Activated naive CD8-positive, alpha-beta T cell treated with anti-CD3 and anti-CD28 coated beads for 36 hours (primary cell): ENCODE measurements around the gene POTEM. TPM values are rescaled to one million over a fixed set of nuclear protein-coding genes. Genes with fewer than 3 reads are reported as not detected.
"Not testable (repeated sequence)": the region's sequence is repeated elsewhere in the genome, so short reads cannot be mapped to it uniquely, and the experiment has no call there.

Experiments
- DNase-seq: peaks from one replicate; pipeline ENCODE4 v3.0.0; 2021
- H3K27ac Mint-ChIP-seq: one replicate; pipeline ENCODE4 v1.8.0; 2022; ENCODE audit warnings: mild to moderate bottlenecking, moderate library complexity, mixed read lengths
- H3K27me3 Mint-ChIP-seq: one replicate; pipeline ENCODE4 v1.8.0; 2022; ENCODE audit warnings: mild to moderate bottlenecking, mixed read lengths
- H3K36me3 Mint-ChIP-seq: one replicate; pipeline ENCODE4 v1.8.0; 2021; ENCODE audit warnings: mild to moderate bottlenecking, mixed read lengths
- H3K4me1 Mint-ChIP-seq: one replicate; pipeline ENCODE4 v1.8.0; 2021; ENCODE audit warnings: mixed read lengths
- H3K4me3 Mint-ChIP-seq: one replicate; pipeline ENCODE4 v1.8.0; 2022; ENCODE audit warnings: mild to moderate bottlenecking, moderate library complexity, mixed read lengths
- H3K9me3 Mint-ChIP-seq: one replicate; pipeline ENCODE4 v1.8.0; 2022; ENCODE audit warnings: mixed read lengths
- total RNA-seq, 2 experiments: library from RNA; stranded (reverse); gene quantifications; one replicate each; pipeline ENCODE4 v1.2.3, GENCODE V29; 2021

POTEM gene
- total RNA-seq, 2 experiments from 2014 or later, result not detected

- not testable (repeated sequence) for H3K4me1 Mint-ChIP-seq, H3K27ac Mint-ChIP-seq, H3K9me3 Mint-ChIP-seq, H3K27me3 Mint-ChIP-seq, H3K36me3 Mint-ChIP-seq, H3K4me3 Mint-ChIP-seq, DNase-seq
Measured at GRCh38 chr14:19011703-19012102, 44.5 kb downstream of the POTEM start.

DNA sequence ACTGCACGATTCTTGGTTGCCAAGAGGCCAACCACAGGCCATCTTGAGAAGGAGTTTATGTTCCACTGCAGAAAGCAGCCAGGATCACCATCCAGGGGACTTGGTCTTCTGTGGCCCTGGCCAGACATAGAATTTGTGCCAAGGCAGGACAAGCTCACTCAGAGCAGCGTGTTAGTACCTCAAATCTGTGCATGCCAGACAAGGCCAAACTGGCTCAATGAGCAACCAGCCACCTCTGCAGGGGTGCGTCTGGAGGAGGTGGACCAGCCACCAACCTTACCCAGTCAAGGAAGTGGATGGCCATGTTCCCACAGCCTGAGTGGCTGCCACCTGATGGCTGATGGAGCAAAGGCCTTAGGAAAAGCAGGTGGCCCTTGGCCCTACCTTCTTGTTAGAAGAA, 48.0 kb downstream of the POTEM start:
- not testable (repeated sequence) for H3K27ac Mint-ChIP-seq, H3K36me3 Mint-ChIP-seq, H3K4me1 Mint-ChIP-seq, DNase-seq, H3K9me3 Mint-ChIP-seq, H3K27me3 Mint-ChIP-seq, H3K4me3 Mint-ChIP-seq

DNA sequence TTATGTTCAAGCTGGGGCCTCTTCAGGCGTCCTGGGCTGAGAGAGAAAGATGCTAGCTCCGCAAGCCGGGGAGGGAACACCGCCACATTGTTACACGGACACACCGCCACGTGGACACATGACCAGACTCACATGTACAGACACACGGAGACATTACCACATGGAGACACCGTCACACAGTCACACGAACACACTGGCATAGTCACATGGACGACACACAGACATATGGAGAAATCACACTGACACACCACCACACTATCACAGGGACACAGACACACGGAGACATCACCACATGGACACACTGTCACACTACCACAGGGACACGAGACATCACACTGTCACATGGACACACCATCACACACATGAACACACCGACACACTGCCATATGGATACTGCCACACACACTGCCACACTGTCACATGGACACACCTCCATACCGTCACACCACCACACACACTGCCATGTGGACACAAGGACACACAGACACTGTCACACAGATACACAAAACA, 57.9 kb downstream of the POTEM start:
- not testable (repeated sequence) for H3K9me3 Mint-ChIP-seq, H3K36me3 Mint-ChIP-seq, H3K27me3 Mint-ChIP-seq, H3K4me3 Mint-ChIP-seq, H3K27ac Mint-ChIP-seq, H3K4me1 Mint-ChIP-seq, DNase-seq

DNA sequence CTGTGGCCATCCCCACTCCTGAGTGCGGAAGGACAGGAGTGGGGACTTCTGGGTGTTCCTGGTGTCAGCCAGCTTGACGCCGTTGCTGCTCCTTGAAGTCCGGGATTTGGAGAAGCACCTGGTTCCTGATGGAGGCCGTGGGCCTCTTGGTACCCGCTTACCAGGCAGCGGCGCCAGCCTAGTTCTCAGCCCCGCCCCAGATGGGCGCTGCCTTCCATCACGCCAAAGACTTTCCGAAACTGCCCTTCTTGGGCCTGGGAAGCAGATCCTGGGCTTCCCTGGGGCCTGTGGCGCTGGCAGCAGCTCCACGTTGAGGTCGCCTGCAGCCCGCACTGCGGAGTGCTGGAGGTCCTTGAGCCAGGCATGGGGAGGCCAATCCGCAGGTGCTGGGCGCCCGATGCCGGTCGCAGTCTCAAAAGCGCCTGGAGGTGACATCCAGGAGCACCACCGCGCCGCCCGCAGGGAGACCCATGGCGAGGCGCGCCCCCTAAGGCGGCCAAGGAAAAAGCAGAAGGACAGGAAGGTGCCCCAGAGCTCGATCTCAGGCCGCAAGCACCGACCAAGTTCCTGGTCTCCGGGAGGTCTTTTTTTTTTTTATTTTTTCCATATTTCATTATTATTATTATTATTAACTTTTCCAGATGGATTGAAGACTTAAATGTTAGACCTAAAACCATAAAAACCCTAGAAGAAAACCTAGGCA, 59.6 kb downstream of the POTEM start:
- H3K9me3 Mint-ChIP-seq, H3K4me3 Mint-ChIP-seq: not testable (repeated sequence)

GRCh38 chr14:19027895-19028294, 60.7 kb downstream of the POTEM start:
- not testable (repeated sequence) for DNase-seq, H3K27ac Mint-ChIP-seq, H3K9me3 Mint-ChIP-seq, H3K36me3 Mint-ChIP-seq, H3K4me1 Mint-ChIP-seq, H3K27me3 Mint-ChIP-seq, H3K4me3 Mint-ChIP-seq

More for the DNA sequence above, 59.6 kb downstream of the POTEM start:
- not testable (repeated sequence) for H3K4me1 Mint-ChIP-seq, H3K27me3 Mint-ChIP-seq, H3K27ac Mint-ChIP-seq, DNase-seq, H3K36me3 Mint-ChIP-seq

DNA sequence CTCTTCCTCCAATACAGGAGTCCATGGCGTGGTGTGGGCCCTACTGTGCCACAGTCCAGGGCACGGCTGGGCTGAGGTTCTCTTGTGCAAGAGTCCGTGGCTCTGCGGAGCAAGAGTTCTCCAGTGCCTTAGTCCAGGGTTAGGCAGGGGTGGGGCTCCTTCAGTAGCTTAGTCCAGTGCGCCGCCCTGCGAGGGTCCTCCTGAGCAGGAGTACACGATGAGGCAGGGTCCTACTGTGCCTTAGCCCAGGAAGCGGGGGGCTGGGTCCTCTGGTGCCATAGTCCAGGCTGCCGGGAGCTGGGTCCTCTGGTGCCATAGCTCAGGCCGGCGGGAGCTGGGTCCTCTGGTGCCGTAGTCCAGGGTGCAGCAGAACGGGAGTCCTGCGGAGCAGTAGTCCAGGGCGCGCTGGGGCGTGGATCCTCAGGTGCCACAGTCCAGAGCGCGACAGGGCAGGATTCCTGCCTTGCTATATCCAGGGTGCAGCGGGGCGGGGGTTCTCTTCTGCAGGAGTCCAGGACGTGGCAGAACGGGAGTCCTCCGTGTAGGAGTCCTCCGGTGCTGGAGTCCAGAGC, 69.7 kb downstream of the POTEM start:
- not testable (repeated sequence) for H3K4me1 Mint-ChIP-seq, H3K9me3 Mint-ChIP-seq, H3K27ac Mint-ChIP-seq

DNA sequence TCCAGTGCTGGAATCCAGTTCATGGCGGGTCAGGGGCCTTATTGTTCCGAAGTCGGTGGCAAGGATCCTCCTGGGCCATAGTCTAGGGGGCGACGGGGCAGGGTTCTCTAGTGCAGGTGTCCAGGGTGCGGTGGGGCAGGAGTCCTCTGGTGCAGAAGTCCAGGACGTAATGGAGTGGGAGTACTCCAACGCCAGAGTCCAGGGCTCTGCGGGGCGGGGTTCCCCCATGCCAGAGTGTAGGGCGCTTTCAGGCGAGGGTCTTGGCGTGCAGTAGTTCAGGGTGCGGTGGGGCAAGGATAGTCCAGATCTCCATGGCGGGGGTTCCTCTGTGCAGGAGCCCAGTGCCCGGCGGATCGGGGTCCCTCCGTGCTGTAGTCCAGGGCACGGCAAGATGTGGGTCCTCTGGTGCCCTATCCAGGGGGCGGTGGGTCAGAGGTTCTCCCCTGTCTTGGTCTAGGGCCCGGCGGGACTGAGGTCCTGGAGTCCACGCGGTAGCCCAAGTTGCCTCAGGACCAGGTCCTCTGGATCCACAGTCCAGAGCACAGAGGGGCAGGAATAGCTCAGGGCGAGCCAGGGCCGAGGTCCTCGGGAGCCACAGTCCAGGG, 70.9 kb downstream of the POTEM start:
- not testable (repeated sequence) for H3K9me3 Mint-ChIP-seq, H3K4me1 Mint-ChIP-seq, H3K27ac Mint-ChIP-seq, H3K27me3 Mint-ChIP-seq, H3K36me3 Mint-ChIP-seq, H3K4me3 Mint-ChIP-seq, DNase-seq

More for the DNA sequence above, 69.7 kb downstream of the POTEM start:
- not testable (repeated sequence) for H3K4me3 Mint-ChIP-seq, H3K36me3 Mint-ChIP-seq, DNase-seq, H3K27me3 Mint-ChIP-seq

- H3K36me3 Mint-ChIP-seq, H3K4me1 Mint-ChIP-seq, H3K27ac Mint-ChIP-seq, H3K9me3 Mint-ChIP-seq, H3K4me3 Mint-ChIP-seq, DNase-seq, H3K27me3 Mint-ChIP-seq: not testable (repeated sequence)
Measured at GRCh38 chr14:19038785-19039184, 71.6 kb downstream of the POTEM start.

DNA sequence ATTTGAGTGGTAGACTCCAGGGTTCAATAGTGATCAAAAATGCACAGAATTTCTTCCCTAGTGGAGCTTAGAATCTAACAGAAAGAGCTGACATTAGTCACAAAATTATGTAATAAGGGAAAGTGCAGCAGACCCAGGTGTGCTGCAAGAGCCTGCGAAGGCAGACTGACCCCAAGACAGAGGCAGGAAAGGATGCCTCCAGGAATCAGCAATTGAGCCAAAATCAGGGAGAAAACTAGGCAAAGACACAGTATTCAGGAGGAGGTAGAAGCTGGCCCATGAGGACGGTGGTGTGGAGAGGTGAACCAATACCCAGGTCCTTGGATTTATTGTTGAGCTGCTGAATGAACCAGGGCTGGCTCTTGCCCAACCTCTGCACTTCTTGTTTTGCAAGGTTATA, 76.2 kb downstream of the POTEM start:
- not testable (repeated sequence) for H3K36me3 Mint-ChIP-seq, H3K4me1 Mint-ChIP-seq, H3K27ac Mint-ChIP-seq, H3K4me3 Mint-ChIP-seq, H3K9me3 Mint-ChIP-seq, DNase-seq, H3K27me3 Mint-ChIP-seq
